GM12878 (cell line): ENCODE data around the gene PNMA1. TPM values are rescaled to one million over a fixed set of nuclear protein-coding genes. Genes with fewer than 3 reads are reported as not detected.
A peak's percentile ranks its signal among the peaks of the same experiment; 100 is the strongest.

Source experiments
- ATAC-seq: fragments of 200-7000 bp; cut with Tn5 transposase; 3 replicates; pipeline ENCODE4 v1.9.1; 2020; ENCODE audit warnings: mild to moderate bottlenecking, moderate library complexity
- BruUV-seq: library from RNA; stranded (reverse); fragments of 400-500 nt; replicated peaks from 2 replicates; lab custom pipeline; 2021; lab: Mats Ljungman, UMichigan
- CTCF ChIA-PET: fragments of 300-600 bp; sonication (Branson Sonifier 250); formaldehyde crosslinking; extraction: SDS; loops from one replicate; lab custom pipeline; 2021; ENCODE audit warnings: inconsistent platforms; lab: Yijun Ruan, JAX
- POLR2A ChIA-PET: fragments of 350-600 bp; formaldehyde crosslinking; extraction: SDS; loops from one replicate; lab custom pipeline; 2021; ENCODE audit warnings: inconsistent platforms; lab: Charles Lee
- RAD21 ChIA-PET: fragments of 300-600 bp; sonication (Branson Sonifier 250); formaldehyde crosslinking; loops from one replicate; lab custom pipeline; 2023; ENCODE audit warnings: antibody characterized with exemption; ENCODE audit not compliant: unreplicated experiment; lab: Charles Lee
- SMC1A ChIA-PET: fragments of 300-600 bp; sonication (Branson Sonifier 250); formaldehyde crosslinking; loops from one replicate; lab custom pipeline; 2023; ENCODE audit not compliant: unreplicated experiment, uncharacterized antibody; lab: Charles Lee
- DNase-seq: peaks from one replicate; pipeline ENCODE4 v3.0.0-alpha.2; 2011; ENCODE audit warnings: low read depth, low spot score
- FAIRE-seq: peaks from 3 replicates; lab custom pipeline; 2011; peaks lifted over from hg19 to GRCh38; lab: Jason Lieb, UNC
- H2AFZ ChIP-seq: 2 replicates; pipeline ENCODE4 v1.6.0; 2011; ENCODE audit warnings: low read depth, low read length, control low read depth; ENCODE audit not compliant: control insufficient read depth
- H3K27ac ChIP-seq: 2 replicates; pipeline ENCODE4 v1.5.1; 2011; ENCODE audit warnings: control low read depth; ENCODE audit not compliant: control insufficient read depth, insufficient read depth
- H3K27me3 ChIP-seq, 2 experiments: replicated peaks in 1 of 2; 2 replicates each; pipeline versions ENCODE4 v1.6.0 to v1.6.1; 2011; ENCODE audit warnings: low read length in 1 of 2; ENCODE audit not compliant: control insufficient read depth in 2 of 2, insufficient read depth in 2 of 2
- H3K36me3 ChIP-seq, 2 experiments: 2 replicates each; pipeline ENCODE4 v1.5.1; 2011; ENCODE audit warnings: low read length in 1 of 2; ENCODE audit not compliant: control insufficient read depth in 2 of 2, insufficient read depth in 2 of 2
- H3K4me1 ChIP-seq: 2 replicates; pipeline ENCODE4 v1.6.1; 2011; ENCODE audit warnings: mild to moderate bottlenecking, low read length, moderate library complexity, mixed read lengths; ENCODE audit not compliant: control insufficient read depth, insufficient read depth
- H3K4me2 ChIP-seq: 2 replicates; pipeline ENCODE4 v1.6.0; 2011; ENCODE audit warnings: control low read depth; ENCODE audit not compliant: control insufficient read depth, insufficient read depth
- H3K4me3 ChIP-seq: fragments of 200-600 bp; sonication (generic); 2 replicates; pipeline ENCODE4 v1.5.1; 2016
- H3K79me2 ChIP-seq: 2 replicates; pipeline ENCODE4 v1.6.0; 2011; ENCODE audit warnings: low read length; ENCODE audit not compliant: control insufficient read depth, insufficient read depth
- H3K9ac ChIP-seq: 2 replicates; pipeline ENCODE4 v1.8.0; 2011; ENCODE audit warnings: low read length, control low read depth, mixed read lengths; ENCODE audit not compliant: control insufficient read depth, insufficient read depth
- H3K9me3 ChIP-seq: replicated peaks from 3 replicates; pipeline ENCODE4 v1.5.1; 2011; ENCODE audit warnings: mild to moderate bottlenecking, low read length; ENCODE audit not compliant: control insufficient read depth, insufficient read depth
- H4K20me1 ChIP-seq: 2 replicates; pipeline ENCODE4 v1.6.0; 2011; ENCODE audit not compliant: control insufficient read depth, insufficient read depth
- BMI1 ChIP-seq: fragments of 450-650 bp; IDR thresholded peaks from 2 replicates; pipeline ENCODE4 v1.6.1; 2016; ENCODE audit warnings: mild to moderate bottlenecking, moderate library complexity, borderline replicate concordance
- CUX1 ChIP-seq: IDR thresholded peaks from 2 replicates; pipeline ENCODE4 v1.6.1; 2012; ENCODE audit warnings: improper control_type of control experiment, low read depth, low read length; ENCODE audit not compliant: insufficient replicate concordance
- JUND ChIP-seq: IDR thresholded peaks from 2 replicates; pipeline ENCODE4 v1.6.1; 2012; ENCODE audit warnings: low read depth, mild to moderate bottlenecking, low read length, improper control_type of control experiment, moderate library complexity
- KAT2A ChIP-seq: conservative IDR thresholded peaks from 2 replicates; pipeline ENCODE4 v1.6.1; 2011; ENCODE audit warnings: low read depth, low read length; ENCODE audit not compliant: control insufficient read depth
- NR2C2 ChIP-seq: IDR thresholded peaks from 2 replicates; pipeline ENCODE4 v1.6.1; 2011; ENCODE audit warnings: borderline replicate concordance, low read depth; ENCODE audit not compliant: control insufficient read depth, insufficient read length
- SMC3 ChIP-seq: IDR thresholded peaks from 2 replicates; pipeline ENCODE4 v1.6.1; 2011; ENCODE audit warnings: low read length, improper control_type of control experiment, borderline replicate concordance
- ZBTB33 ChIP-seq: fragments of 450-650 bp; IDR thresholded peaks from 2 replicates; pipeline ENCODE4 v1.6.1; 2017; ENCODE audit warnings: mild to moderate bottlenecking
- ZZZ3 ChIP-seq: IDR thresholded peaks from 2 replicates; pipeline ENCODE4 v1.6.1; 2011; ENCODE audit warnings: low read depth; ENCODE audit not compliant: control insufficient read depth, insufficient read length
- WGBS: methylation state at CpG from one replicate; pipeline ENCODE4 v1.1.6; 2016; ENCODE audit warnings: low lambda C conversion rate; ENCODE audit not compliant: insufficient replicate concordance, insufficient coverage; ENCODE audit errors: missing lambda C conversion rate; 5-methylcytosine and 5-hydroxymethylcytosine counted together
- in situ Hi-C: fragments of 300-500 bp; cut with MboI; formaldehyde crosslinking; loops from 9 replicates; pipeline ENCODE4 v1.14.3; 2018; ENCODE audit warnings: mixed read lengths
- intact Hi-C: fragments of 100-400 bp; cut with micrococcal nuclease; formaldehyde crosslinking; loops from one replicate; pipeline ENCODE4 v1.14.2; 2022; ENCODE audit not compliant: unreplicated experiment
- polyA plus RNA-seq, 11 experiments: library from polyadenylated mRNA; depleted of rRNA in 4 of 11; unstranded in 6 of 11; stranded (reverse) in 5 of 11; fragments of >200 nt; fragmentation: Nextera tagmentation in 4 of 11; fragmentation: Illumina TruSeq in 1 of 11; extraction: Ambion mirVana in 4 of 11; extraction: Trizol in 1 of 11; gene quantifications; 1 replicate in 1 of 11; 2 replicates in 10 of 11; pipeline versions ENCODE4 v1.2.1 to v1.2.3, GENCODE V29; 2011 to 2016; ENCODE audit warnings: inconsistent platforms in 2 of 11, missing spikeins in 2 of 11, low read depth in 1 of 11
- total RNA-seq, 4 experiments: library from RNA; depleted of rRNA in 3 of 4; stranded (reverse); fragments of >200 nt in 3 of 4; fragmentation: Illumina TruSeq in 1 of 4; extraction: Trizol in 1 of 4; gene quantifications; 2 replicates each; pipeline versions ENCODE4 v1.2.1 to v1.2.3, GENCODE V29; 2013 to 2021
- TF ChIP-seq, protein P1 (sequence below): IDR thresholded peaks from 2 replicates; pipeline ENCODE4 v1.6.1; 2012; ENCODE audit warnings: low read depth, low read length, improper control_type of control experiment

Gene PNMA1
- total and polyA plus RNA-seq, 10 of the 15 experiments (the other 5 are each of a cell fraction or from before 2014, with no cell fraction given) = 1.8 to 39.3 (median 11.1) TPM

GRCh38 chr14:73752297-73752992 is 38.3 kb upstream of the PNMA1 start:
- peak; percentile 52 for ATAC-seq
- H3K27ac ChIP-seq = peak overlapping the region; percentile 94
- no peaks in the 10 kb centered on the region for H3K27me3 ChIP-seq
- peaks cover 4 to 11% of the 10 kb centered on the region in 2 experiments for H3K36me3 ChIP-seq
- ChIA-PET SMC1A (interaction anchor here (1.1 to 15.7 kb wide), 8 partner anchors 8 to 74 kb away, joined by 3 to 214 read pairs (median 62); no protein-coding TSS in a partner anchor), RAD21 (interaction anchor here (1.0 to 25.6 kb wide), 7 partner anchors 9 to 73 kb away, joined by 3 to 710 read pairs (median 9); no protein-coding TSS in a partner anchor), POLR2A (interaction anchor here (1.1 to 11.4 kb wide), 6 partner anchors 9 to 77 kb away, joined by 3 to 255 read pairs (median 28); no protein-coding TSS in a partner anchor), CTCF (interaction anchor here (1.1 to 21.0 kb wide), 10 partner anchors 9 to 71 kb away, joined by 3 to 288 read pairs (median 6); no protein-coding TSS in a partner anchor)
- H3K9me3 ChIP-seq = no peaks in the 10 kb centered on the region
- BruUV-seq = no TSS peak
- H3K79me2 ChIP-seq = peaks cover 100% of the 10 kb centered on the region
- H2AFZ ChIP-seq = no peak overlapping the region
- H3K4me2 ChIP-seq = peak overlapping the region; percentile 100
- H3K9ac ChIP-seq = peak overlapping the region; percentile 91
- FAIRE-seq = no peak
- intact Hi-C loops (loop anchor here (1.0 to 5.0 kb wide), 2 partner anchors 35 to 73 kb away; no protein-coding TSS in a partner anchor), in situ Hi-C loops (loop anchor here (25.0 kb wide), 2 partner anchors 1510 to 1785 kb away; no protein-coding TSS in a partner anchor)
- peak overlapping the region; percentile 83 for H3K4me3 ChIP-seq
- H3K4me1 ChIP-seq = peaks cover 81% of the 10 kb centered on the region
- WGBS = 17% methylated on average over 7 of the region's 7 CpGs
- DNase-seq = no peak
- peaks cover 35% of the 10 kb centered on the region for H4K20me1 ChIP-seq
- peak; percentile 57; the same call in 1 of the 2 replicates for TF ChIP-seq SMC3
- TF ChIP-seq KAT2A = no peak
- TF ChIP-seq, protein P1, sequence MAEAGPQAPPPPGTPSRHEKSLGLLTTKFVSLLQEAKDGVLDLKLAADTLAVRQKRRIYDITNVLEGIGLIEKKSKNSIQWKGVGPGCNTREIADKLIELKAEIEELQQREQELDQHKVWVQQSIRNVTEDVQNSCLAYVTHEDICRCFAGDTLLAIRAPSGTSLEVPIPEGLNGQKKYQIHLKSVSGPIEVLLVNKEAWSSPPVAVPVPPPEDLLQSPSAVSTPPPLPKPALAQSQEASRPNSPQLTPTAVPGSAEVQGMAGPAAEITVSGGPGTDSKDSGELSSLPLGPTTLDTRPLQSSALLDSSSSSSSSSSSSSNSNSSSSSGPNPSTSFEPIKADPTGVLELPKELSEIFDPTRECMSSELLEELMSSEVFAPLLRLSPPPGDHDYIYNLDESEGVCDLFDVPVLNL = no peak
- no peak for TF ChIP-seq JUND
- no peak for TF ChIP-seq BMI1
- no peak for TF ChIP-seq CUX1
- no peak for TF ChIP-seq ZBTB33
- no peak for TF ChIP-seq ZZZ3
- TF ChIP-seq NR2C2 = no peak
